Loucy (cell line): Measurements from ENCODE around the gene FKBP3.
"Not testable (repeated sequence)": the region's sequence is repeated elsewhere in the genome, so short reads cannot be mapped to it uniquely, and the experiment has no call there.

Experiments
- H2AFZ ChIP-seq: fragments of 200-600 bp; sonication (generic); 2 replicates; pipeline ENCODE4 v1.6.0; 2016; ENCODE audit warnings: antibody characterized with exemption, mild to moderate bottlenecking, low read length, moderate library complexity
- H3F3A ChIP-seq: fragments of 200-600 bp; 2 replicates; pipeline ENCODE4 v1.6.0; 2016; ENCODE audit warnings: antibody characterized with exemption, low read depth, mild to moderate bottlenecking
- H3K27me3 ChIP-seq: fragments of 200-600 bp; sonication (generic); 2 replicates; pipeline ENCODE4 v1.6.1; 2014; ENCODE audit warnings: low read length, mild to moderate bottlenecking; ENCODE audit not compliant: insufficient read depth, poor library complexity, severe bottlenecking
- H3K36me3 ChIP-seq: fragments of 200-600 bp; sonication (generic); 2 replicates; pipeline ENCODE4 v1.6.1; 2016; ENCODE audit warnings: low read length; ENCODE audit not compliant: insufficient read depth
- H3K4me1 ChIP-seq: fragments of 200-600 bp; sonication (generic); 2 replicates; pipeline ENCODE4 v1.5.1; 2014; ENCODE audit warnings: low read length, mild to moderate bottlenecking; ENCODE audit not compliant: insufficient read depth, poor library complexity, severe bottlenecking
- H3K4me2 ChIP-seq: fragments of 200-600 bp; sonication (generic); 2 replicates; pipeline ENCODE4 v1.6.0; 2014; ENCODE audit warnings: antibody characterized with exemption, low read length, low read depth, mild to moderate bottlenecking; ENCODE audit not compliant: poor library complexity, severe bottlenecking
- H3K4me3 ChIP-seq: fragments of 200-600 bp; sonication (generic); 2 replicates; pipeline ENCODE4 v1.5.1; 2014; ENCODE audit warnings: low read length, mild to moderate bottlenecking, mixed read lengths; ENCODE audit not compliant: poor library complexity, severe bottlenecking
- H3K79me2 ChIP-seq: fragments of 200-600 bp; sonication (generic); 2 replicates; pipeline ENCODE4 v1.6.1; 2014; ENCODE audit warnings: low read length; ENCODE audit not compliant: insufficient read depth
- H3K9ac ChIP-seq: fragments of 200-600 bp; sonication (generic); 2 replicates; pipeline ENCODE4 v1.6.0; 2014; ENCODE audit warnings: mild to moderate bottlenecking, low read depth, low read length, moderate library complexity; ENCODE audit not compliant: poor library complexity, severe bottlenecking
- H3K9me2 ChIP-seq: fragments of 200-600 bp; sonication (generic); replicated peaks from 2 replicates; pipeline ENCODE4 v1.6.1; 2016; ENCODE audit warnings: low read depth, low read length, mixed read lengths
- H3K9me3 ChIP-seq: fragments of 200-600 bp; sonication (generic); 2 replicates; pipeline ENCODE4 v1.6.1; 2014; ENCODE audit warnings: mild to moderate bottlenecking, antibody characterized with exemption, low read length, low read depth; ENCODE audit not compliant: insufficient read depth
- H4K20me1 ChIP-seq: fragments of 200-600 bp; sonication (generic); 2 replicates; pipeline ENCODE4 v1.6.0; 2014; ENCODE audit warnings: antibody characterized with exemption, low read length, mild to moderate bottlenecking; ENCODE audit not compliant: insufficient read depth, poor library complexity, severe bottlenecking
- EZH2phosphoT487 ChIP-seq: fragments of 200-600 bp; IDR thresholded peaks from 2 replicates; pipeline ENCODE4 v1.6.1; 2018; ENCODE audit warnings: antibody characterized with exemption, mild to moderate bottlenecking, moderate library complexity, borderline replicate concordance
- TF ChIP-seq, protein P1 (sequence below): fragments of 200-600 bp; sonication (generic); conservative IDR thresholded peaks from 2 replicates; pipeline ENCODE4 v1.5.1; 2014; ENCODE audit warnings: mild to moderate bottlenecking, antibody characterized with exemption, low read length

The FKBP3 gene

DNA sequence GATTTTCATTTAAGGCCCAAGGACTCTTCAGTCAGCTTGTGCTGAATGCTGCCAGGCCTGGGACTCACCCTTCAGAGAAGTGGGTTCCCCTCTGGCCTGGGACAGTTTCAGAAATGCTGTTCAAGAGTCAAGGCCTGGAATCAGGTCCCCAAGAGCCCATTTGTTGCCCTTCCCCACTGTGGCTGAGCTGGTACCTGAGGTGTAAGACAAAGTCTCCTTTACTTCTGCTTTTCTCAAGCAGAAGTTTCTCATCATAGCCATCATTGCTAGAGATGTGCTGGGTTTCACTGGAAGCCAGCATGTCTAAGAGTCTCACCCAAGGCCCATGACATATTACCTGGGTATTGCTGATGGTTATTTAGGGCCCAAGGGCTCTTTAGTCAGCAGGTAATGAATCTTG lies 10.4 kb upstream of the FKBP3 start:
- H3K9me3 ChIP-seq: no peaks in the 10 kb centered on the region
- H3K4me2 ChIP-seq: no peak overlapping the region
- no peaks in the 10 kb centered on the region for H3K27me3 ChIP-seq
- H3K9me2 ChIP-seq: no peaks in the 10 kb centered on the region
- TF ChIP-seq EZH2phosphoT487: no peak
- TF ChIP-seq, protein P1, sequence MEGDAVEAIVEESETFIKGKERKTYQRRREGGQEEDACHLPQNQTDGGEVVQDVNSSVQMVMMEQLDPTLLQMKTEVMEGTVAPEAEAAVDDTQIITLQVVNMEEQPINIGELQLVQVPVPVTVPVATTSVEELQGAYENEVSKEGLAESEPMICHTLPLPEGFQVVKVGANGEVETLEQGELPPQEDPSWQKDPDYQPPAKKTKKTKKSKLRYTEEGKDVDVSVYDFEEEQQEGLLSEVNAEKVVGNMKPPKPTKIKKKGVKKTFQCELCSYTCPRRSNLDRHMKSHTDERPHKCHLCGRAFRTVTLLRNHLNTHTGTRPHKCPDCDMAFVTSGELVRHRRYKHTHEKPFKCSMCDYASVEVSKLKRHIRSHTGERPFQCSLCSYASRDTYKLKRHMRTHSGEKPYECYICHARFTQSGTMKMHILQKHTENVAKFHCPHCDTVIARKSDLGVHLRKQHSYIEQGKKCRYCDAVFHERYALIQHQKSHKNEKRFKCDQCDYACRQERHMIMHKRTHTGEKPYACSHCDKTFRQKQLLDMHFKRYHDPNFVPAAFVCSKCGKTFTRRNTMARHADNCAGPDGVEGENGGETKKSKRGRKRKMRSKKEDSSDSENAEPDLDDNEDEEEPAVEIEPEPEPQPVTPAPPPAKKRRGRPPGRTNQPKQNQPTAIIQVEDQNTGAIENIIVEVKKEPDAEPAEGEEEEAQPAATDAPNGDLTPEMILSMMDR: no peak
- H3K4me3 ChIP-seq: no peak overlapping the region
- peaks cover 2% of the 10 kb centered on the region; the same call in 1 of the 2 replicates for H3K36me3 ChIP-seq
- H2AFZ ChIP-seq: no peak overlapping the region
- H3F3A ChIP-seq: no peaks in the 10 kb centered on the region
- H3K79me2 ChIP-seq: peaks cover 30% of the 10 kb centered on the region
- H3K9ac ChIP-seq: no peak overlapping the region
- no peaks in the 10 kb centered on the region for H4K20me1 ChIP-seq
- H3K4me1 ChIP-seq: peaks cover 9% of the 10 kb centered on the region

DNA sequence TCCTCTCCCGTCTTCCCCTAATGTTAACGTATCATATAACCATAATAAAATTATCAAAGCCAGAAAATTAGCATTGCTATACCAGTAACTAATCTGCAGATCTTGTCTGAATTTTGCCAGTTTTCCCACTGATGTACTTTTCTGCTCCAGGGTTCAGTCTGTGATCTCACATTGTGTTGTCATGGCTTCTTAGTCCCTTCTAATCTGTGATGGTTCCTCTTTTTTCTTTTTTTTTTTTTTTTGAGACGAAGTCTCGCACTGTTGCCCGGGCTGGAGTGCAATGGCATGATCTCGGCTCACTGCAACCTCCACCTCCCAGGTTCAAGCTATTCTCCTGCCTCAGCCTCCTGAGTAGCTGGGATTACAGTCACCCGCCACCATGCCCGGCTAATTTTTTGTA lies 7.8 kb upstream of the FKBP3 start:
- H3K79me2 ChIP-seq: peaks cover 52% of the 10 kb centered on the region
- H3K4me3 ChIP-seq, H3F3A ChIP-seq, H3K9me3 ChIP-seq, H3K36me3 ChIP-seq, H3K27me3 ChIP-seq, H2AFZ ChIP-seq, H3K9ac ChIP-seq, H3K4me2 ChIP-seq, H3K9me2 ChIP-seq: not testable (repeated sequence)
- H3K4me1 ChIP-seq: peaks cover 29% of the 10 kb centered on the region
- H4K20me1 ChIP-seq: peaks cover 25% of the 10 kb centered on the region

DNA sequence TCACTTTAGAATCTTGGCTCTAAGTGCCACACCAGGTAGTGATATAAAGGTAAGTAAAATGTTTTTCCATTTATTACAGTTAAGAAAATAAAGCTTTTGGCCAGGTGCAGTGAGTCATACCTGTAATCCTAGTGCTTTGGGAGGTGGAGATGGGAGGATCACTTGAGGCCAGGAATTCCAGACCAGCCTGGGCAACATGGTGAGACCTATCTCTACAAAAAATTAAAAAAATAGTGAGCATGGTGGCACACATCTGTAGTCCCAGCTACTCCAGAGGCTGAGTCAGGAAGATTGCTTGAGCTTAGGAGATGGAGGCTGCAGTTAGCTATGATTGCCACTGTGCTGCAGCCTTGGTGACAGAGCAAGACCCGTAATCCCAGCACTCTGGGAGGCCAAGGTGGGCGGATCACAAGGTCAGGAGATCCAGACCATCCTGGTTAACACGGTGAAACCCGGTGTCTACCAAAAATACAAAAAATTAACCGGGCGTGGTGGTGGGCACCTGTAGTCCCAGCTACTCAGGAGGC lies 6.4 kb upstream of the FKBP3 start:
- Histone ChIP-seq H3K4me2 (peak overlapping the region; percentile 94), H3K9me3 (no peaks in the 10 kb centered on the region), H3K9ac (no peak overlapping the region), H3F3A (no peaks in the 10 kb centered on the region), H3K27me3 (no peaks in the 10 kb centered on the region), H3K4me1 (peaks cover 32% of the 10 kb centered on the region), H3K9me2 (no peaks in the 10 kb centered on the region), H3K4me3 (peak overlapping the region; percentile 98), H3K79me2 (peaks cover 60% of the 10 kb centered on the region), H2AFZ (no peak overlapping the region), H4K20me1 (peaks cover 34% of the 10 kb centered on the region), H3K36me3 (no peaks in the 10 kb centered on the region; the same call in 1 of the 2 replicates)
- TF ChIP-seq EZH2phosphoT487: no peak
- TF ChIP-seq, protein P1: no peak

DNA sequence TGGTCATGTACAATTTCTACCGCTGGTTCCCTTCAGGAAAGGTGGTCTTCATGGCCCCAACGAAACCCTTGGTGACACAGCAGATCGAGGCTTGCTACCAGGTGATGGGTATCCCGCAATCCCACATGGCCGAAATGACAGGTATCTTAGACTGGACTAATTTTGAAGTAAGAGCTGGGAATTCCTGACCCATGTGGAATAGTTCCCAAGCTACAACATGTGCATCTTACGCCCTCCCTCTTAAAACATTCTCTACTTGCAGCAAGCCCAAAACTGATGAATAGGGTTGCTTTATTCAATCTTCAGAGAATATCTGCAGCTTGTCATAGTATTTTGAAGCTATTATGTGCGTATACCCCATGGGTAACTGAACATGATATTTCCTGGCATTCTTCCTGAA lies 2.1 kb upstream of the FKBP3 start:
- Histone ChIP-seq H3K4me1 (peaks cover 45% of the 10 kb centered on the region), H4K20me1 (peaks cover 34% of the 10 kb centered on the region), H3F3A (peaks cover 4% of the 10 kb centered on the region; the same call in 1 of the 2 replicates), H3K9me3 (no peaks in the 10 kb centered on the region), H3K9me2 (no peaks in the 10 kb centered on the region), H3K4me3 (peak overlapping the region; percentile 98), H3K4me2 (peak overlapping the region; percentile 94), H3K79me2 (peaks cover 78% of the 10 kb centered on the region), H3K9ac (peak overlapping the region; percentile 87), H2AFZ (peak overlapping the region; percentile 89; the same call in 1 of the 2 replicates), H3K27me3 (no peaks in the 10 kb centered on the region), H3K36me3 (no peaks in the 10 kb centered on the region)
- no peak for TF ChIP-seq EZH2phosphoT487
- TF ChIP-seq, protein P1: no peak
